Tibial artery (tissue), 4 donors: ENCODE results near the gene BSND.

Source experiments
- DNase-seq, 2 donors: peaks; one replicate each; pipeline ENCODE4 v3.0.0-alpha.2; 2019
- H3K27ac ChIP-seq, 2 donors: fragments of 200-600 bp; sonication (generic) in 1 of 2; 1 replicate in 1 of 2; 2 replicates in 1 of 2; pipeline ENCODE4 v1.5.1; 2018 to 2019; ENCODE audit warnings: mild to moderate bottlenecking in 1 of 2
- H3K27me3 ChIP-seq, 2 donors: fragments of 200-600 bp; sonication (generic) in 1 of 2; one replicate each; pipeline versions ENCODE4 v1.5.1 to v1.6.0; 2016 to 2019
- H3K36me3 ChIP-seq, 3 donors: fragments of 200-600 bp; sonication (generic) in 2 of 3; one replicate each; pipeline ENCODE4 v1.5.1; 2016 to 2019; ENCODE audit warnings: mild to moderate bottlenecking in 2 of 3
- H3K4me1 ChIP-seq, 4 donors: fragments of 200-600 bp; sonication (generic) in 2 of 4; 1 replicate in 3 of 4; 2 replicates in 1 of 4; pipeline ENCODE4 v1.5.1; 2016 to 2019
- H3K4me3 ChIP-seq, 2 donors: fragments of 200-600 bp; sonication (generic) in 1 of 2; 1 replicate in 1 of 2; 2 replicates in 1 of 2; pipeline ENCODE4 v1.5.1; 2018 to 2019; ENCODE audit warnings: mild to moderate bottlenecking in 2 of 2
- H3K9me3 ChIP-seq, 3 donors: fragments of 200-600 bp; sonication (generic) in 1 of 3; one replicate each; pipeline ENCODE4 v1.5.1; 2016 to 2019
- intact Hi-C: fragments of 100-400 bp; cut with DNase I; formaldehyde crosslinking; loops from one replicate; pipeline ENCODE4 v1.15.0; 2023; ENCODE audit warnings: low total_unique reads
- TF ChIP-seq, protein P1 (sequence below), 2 experiments: fragments of 200-600 bp in 1 of 2; fragments of 450-650 bp in 1 of 2; IDR thresholded peaks; one replicate each; pipeline ENCODE4 v1.5.1; 2017 to 2019; ENCODE audit warnings: antibody characterized with exemption in 2 of 2, mild to moderate bottlenecking in 1 of 2, moderate library complexity in 1 of 2

BSND gene

DNA sequence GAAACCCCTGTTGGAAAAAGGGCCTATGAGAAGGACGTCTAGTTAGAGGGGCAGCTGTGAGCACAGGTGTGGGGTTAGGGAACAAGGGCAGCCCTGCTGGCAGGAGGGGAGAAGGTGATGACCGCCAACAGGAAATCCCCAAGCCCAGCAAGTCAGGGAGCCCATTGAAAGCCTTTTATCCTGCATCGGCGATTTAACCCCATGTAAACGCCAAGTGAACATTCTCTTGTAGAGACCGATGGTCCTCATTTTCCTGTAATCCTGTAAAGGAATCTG is 1.1 kb upstream of the BSND start:
- no peak overlapping the region for H3K27ac ChIP-seq
- H3K9me3 ChIP-seq = no peaks in the 10 kb centered on the region
- peaks cover 0 to 46% of the 10 kb centered on the region in 2 donors for H3K27me3 ChIP-seq
- peaks cover 0 to 12% (median 7%) of the 10 kb centered on the region in 4 donors for H3K4me1 ChIP-seq
- no peak overlapping the region for H3K4me3 ChIP-seq
- intact Hi-C loops = loop anchor here (1.0 kb wide), 1 partner anchor 51 kb away; no protein-coding TSS in a partner anchor
- TF ChIP-seq, protein P1, sequence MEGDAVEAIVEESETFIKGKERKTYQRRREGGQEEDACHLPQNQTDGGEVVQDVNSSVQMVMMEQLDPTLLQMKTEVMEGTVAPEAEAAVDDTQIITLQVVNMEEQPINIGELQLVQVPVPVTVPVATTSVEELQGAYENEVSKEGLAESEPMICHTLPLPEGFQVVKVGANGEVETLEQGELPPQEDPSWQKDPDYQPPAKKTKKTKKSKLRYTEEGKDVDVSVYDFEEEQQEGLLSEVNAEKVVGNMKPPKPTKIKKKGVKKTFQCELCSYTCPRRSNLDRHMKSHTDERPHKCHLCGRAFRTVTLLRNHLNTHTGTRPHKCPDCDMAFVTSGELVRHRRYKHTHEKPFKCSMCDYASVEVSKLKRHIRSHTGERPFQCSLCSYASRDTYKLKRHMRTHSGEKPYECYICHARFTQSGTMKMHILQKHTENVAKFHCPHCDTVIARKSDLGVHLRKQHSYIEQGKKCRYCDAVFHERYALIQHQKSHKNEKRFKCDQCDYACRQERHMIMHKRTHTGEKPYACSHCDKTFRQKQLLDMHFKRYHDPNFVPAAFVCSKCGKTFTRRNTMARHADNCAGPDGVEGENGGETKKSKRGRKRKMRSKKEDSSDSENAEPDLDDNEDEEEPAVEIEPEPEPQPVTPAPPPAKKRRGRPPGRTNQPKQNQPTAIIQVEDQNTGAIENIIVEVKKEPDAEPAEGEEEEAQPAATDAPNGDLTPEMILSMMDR (IDR thresholded peaks at IDR 0.05) = no peak
- no peaks in the 10 kb centered on the region for H3K36me3 ChIP-seq
- DNase-seq = no peak

DNA sequence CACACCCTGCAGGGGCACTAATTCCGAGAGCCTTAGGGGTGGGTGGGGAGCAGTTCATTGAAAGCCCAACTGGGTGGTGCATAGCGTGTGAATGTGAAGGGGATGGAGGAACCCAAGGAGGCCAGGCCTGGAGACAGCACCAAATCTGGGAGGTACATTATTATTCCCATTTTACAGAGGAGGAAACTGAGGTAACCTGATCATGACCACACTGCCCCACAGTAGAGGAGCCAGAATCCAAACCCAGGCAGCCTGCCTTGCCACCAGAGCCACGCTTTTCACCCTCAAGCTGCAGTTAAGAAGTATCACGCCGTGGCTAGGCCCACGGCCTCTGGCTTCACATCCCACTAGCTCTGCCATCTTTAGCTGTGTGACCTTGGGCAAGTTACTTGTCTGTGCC is 633 bp upstream of the BSND start:
- Histone ChIP-seq H3K27me3 (peaks cover 0 to 46% of the 10 kb centered on the region in 2 donors), H3K4me1 (peaks cover 0 to 12% (median 7%) of the 10 kb centered on the region in 4 donors), H3K9me3 (no peaks in the 10 kb centered on the region), H3K4me3 (no peak overlapping the region), H3K27ac (no peak overlapping the region), H3K36me3 (no peaks in the 10 kb centered on the region)
- DNase-seq = no peak
- intact Hi-C loops = no loop called here
- TF ChIP-seq, protein P1 (IDR thresholded peaks at IDR 0.05) = no peak

DNA sequence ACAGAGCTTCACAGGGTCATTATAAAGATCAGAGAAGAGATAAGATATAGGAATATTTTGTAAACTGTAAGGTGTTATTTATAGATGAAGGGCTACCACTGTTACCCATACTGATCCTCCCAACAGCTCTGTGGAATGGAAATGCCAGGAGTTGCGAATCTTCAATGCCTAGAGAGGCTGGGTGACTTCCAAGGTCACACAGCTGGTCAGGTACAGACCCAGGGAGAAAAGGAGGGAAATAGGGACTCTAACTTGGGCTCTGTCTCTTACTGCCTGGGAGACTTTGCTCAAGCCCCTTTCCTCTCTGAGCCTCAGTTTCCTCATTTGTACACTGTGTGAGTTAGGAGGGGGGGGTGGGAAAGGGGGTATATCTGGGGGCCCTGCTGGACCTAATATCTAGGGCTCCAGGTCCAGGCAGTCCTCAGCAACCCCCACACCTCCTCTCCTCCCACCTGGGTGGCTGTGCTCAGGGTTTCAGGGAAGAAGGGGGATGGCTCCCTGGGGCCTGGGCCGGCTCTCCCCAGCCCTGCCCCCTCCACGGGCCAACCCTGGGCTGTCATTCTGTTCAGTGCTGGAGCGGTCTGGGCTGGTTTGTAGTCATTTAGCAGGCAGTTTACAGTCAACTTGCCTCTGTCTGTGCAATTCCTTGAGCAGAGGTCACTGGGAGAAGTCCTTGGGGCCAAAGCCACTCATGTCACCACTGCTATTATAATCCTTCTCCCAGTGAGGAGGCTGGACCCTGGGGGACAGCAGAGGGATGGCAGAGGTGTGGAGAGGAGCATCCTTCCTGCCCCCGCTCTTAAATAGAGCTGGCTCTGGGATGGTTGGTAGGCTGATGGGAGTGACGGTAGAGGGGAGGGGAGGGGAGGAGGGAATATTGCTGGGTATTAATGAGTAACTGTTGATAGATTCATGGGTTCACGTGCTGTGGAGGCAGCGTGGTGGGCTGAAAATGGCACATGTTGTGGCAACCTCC is 1.7 kb downstream of the BSND start:
- peaks cover 0 to 12% (median 7%) of the 10 kb centered on the region in 4 donors for H3K4me1 ChIP-seq
- intact Hi-C loops = no loop called here
- no peak overlapping the region for H3K4me3 ChIP-seq
- no peak for DNase-seq
- no peaks in the 10 kb centered on the region for H3K36me3 ChIP-seq
- TF ChIP-seq, protein P1 (IDR thresholded peaks at IDR 0.05) = no peak
- peaks cover 0 to 46% of the 10 kb centered on the region in 2 donors for H3K27me3 ChIP-seq
- no peaks in the 10 kb centered on the region for H3K9me3 ChIP-seq
- H3K27ac ChIP-seq = no peak overlapping the region

DNA sequence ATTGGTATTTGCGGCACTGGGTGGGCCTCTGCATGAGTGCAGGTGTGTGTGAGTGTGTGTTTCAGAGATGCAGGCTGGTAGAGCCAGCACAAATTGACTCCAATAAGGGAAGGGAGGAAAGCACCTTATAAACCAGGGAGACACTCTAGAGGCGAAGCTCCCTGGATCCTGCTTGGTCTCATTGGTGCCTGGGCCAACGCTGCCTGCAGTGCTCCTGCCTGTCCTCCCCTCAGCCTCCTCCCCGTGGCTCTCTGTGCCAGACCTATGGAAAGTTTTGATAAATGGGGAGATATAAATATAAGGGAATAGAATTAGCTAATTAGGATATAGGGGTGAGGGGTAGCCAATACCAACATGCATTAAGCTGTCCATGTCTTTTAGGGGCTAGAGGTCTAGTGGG is 2.6 kb downstream of the BSND start:
- Histone ChIP-seq H3K27me3 (peaks cover 0 to 37% of the 10 kb centered on the region in 2 donors), H3K27ac (no peak overlapping the region), H3K36me3 (no peaks in the 10 kb centered on the region), H3K9me3 (no peaks in the 10 kb centered on the region), H3K4me3 (no peak overlapping the region), H3K4me1 (peaks cover 0 to 9% (median 6%) of the 10 kb centered on the region in 4 donors)
- no peak for DNase-seq
- intact Hi-C loops = no loop called here
- TF ChIP-seq, protein P1 (IDR thresholded peaks at IDR 0.05) = no peak

DNA sequence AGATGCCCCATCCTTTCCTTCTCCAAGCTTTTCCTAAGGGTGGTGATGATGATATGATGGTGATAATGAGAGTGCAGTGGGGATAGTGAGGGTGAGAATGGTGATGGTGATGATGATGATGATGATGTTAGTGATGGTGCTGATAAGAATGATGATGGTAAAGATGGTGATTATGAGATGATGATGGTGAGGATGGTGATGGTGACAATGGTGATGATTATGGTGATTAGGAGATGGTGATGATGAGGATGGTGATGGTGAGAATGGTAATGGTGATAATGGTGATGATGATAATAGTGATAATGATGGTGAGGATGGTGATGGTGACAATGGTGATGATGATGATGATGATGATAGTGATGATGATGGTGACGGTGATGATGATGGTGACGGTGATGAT is 4.0 kb downstream of the BSND start:
- Histone ChIP-seq H3K27me3 (peaks cover 0 to 24% of the 10 kb centered on the region in 2 donors), H3K27ac (no peak overlapping the region), H3K36me3 (no peaks in the 10 kb centered on the region), H3K4me3 (no peak overlapping the region), H3K4me1 (no peaks in the 10 kb centered on the region), H3K9me3 (no peaks in the 10 kb centered on the region)
- intact Hi-C loops = no loop called here
- DNase-seq = no peak
- TF ChIP-seq, protein P1 (IDR thresholded peaks at IDR 0.05) = no peak
